Heart right ventricle (tissue), 16 donors: ENCODE results near the gene ZCCHC7. TPM values are rescaled to one million over a fixed set of nuclear protein-coding genes. Genes with fewer than 3 reads are reported as not detected.

Experiments used
- ATAC-seq, 8 donors: fragments of 200-7000 bp; cut with Tn5 transposase; one replicate each; pipeline ENCODE4 v1.9.1; 2020; ENCODE audit warnings: mild to moderate bottlenecking in 8 of 8, moderate library complexity in 8 of 8, moderate number of reproducible peaks in 1 of 8
- DNase-seq, 2 donors: peaks; one replicate each; pipeline ENCODE4 v3.0.0-alpha.2; 2020
- H3K27ac ChIP-seq, 10 donors: fragments of 200-600 bp; sonication (generic) in 2 of 10; one replicate each; pipeline versions ENCODE4 v1.5.0 to v1.8.0; 2020 to 2022; ENCODE audit warnings: mild to moderate bottlenecking in 3 of 10
- H3K27me3 ChIP-seq, 7 donors: fragments of 200-600 bp; one replicate each; pipeline ENCODE4 v1.8.0; 2021 to 2022; ENCODE audit warnings: mild to moderate bottlenecking in 2 of 7
- H3K36me3 ChIP-seq, 9 donors: fragments of 200-600 bp; sonication (generic) in 1 of 9; one replicate each; pipeline versions ENCODE4 v1.5.0 to v1.8.0; 2020 to 2022; ENCODE audit warnings: mild to moderate bottlenecking in 2 of 9
- H3K4me1 ChIP-seq, 9 donors: fragments of 200-600 bp; sonication (generic) in 1 of 9; one replicate each; pipeline versions ENCODE4 v1.5.0 to v1.8.0; 2020 to 2022; ENCODE audit warnings: mild to moderate bottlenecking in 4 of 9
- H3K4me3 ChIP-seq, 10 donors: fragments of 200-600 bp; sonication (generic) in 2 of 10; one replicate each; pipeline versions ENCODE4 v1.5.0 to v1.8.0; 2020 to 2022; ENCODE audit warnings: mild to moderate bottlenecking in 7 of 10, moderate library complexity in 2 of 10
- H3K9me3 ChIP-seq, 11 donors: fragments of 200-600 bp in 10 of 11; sonication (generic) in 2 of 11; one replicate each; pipeline versions ENCODE4 v1.5.0 to v1.8.0; 2013 to 2022; ENCODE audit warnings: mild to moderate bottlenecking in 2 of 11, control low read depth in 1 of 11, moderate library complexity in 1 of 11
- WGBS, 2 donors: extraction: QIAGEN DNeasy Blood & Tissue Kit; methylation state at CpG; one replicate each; pipeline ENCODE4 v1.1.7; 2013; ENCODE audit warnings: inconsistent platforms in 1 of 2; 5-methylcytosine and 5-hydroxymethylcytosine counted together
- intact Hi-C, 10 donors: fragments of 100-400 bp; cut with DNase I; formaldehyde crosslinking; loops; one replicate each; pipeline versions ENCODE4 v1.11.1 to v1.14.2; 2022
- polyA plus RNA-seq, 2 donors: library from polyadenylated mRNA; stranded (reverse); fragments of 200-250 nt; gene quantifications; one replicate each; pipeline ENCODE4 v1.2.3, GENCODE V29; 2013
- total RNA-seq, 10 donors: library from RNA; stranded (reverse); fragmentation: NEBNext Ultra II Directional in 3 of 10; extraction: Animal tissue kit (Norgen Biotek cat#: 25700) in 3 of 10; gene quantifications; one replicate each; pipeline versions ENCODE4 v1.2.1 to v1.2.4, GENCODE V29; 2021 to 2023
- TF ChIP-seq, protein P1 (sequence below), 9 donors: fragments of 200-600 bp; sonication (generic) in 2 of 9; IDR thresholded peaks; one replicate each; pipeline versions ENCODE4 v1.5.0 to v1.8.0; 2021 to 2022; ENCODE audit warnings: antibody characterized with exemption in 9 of 9, mild to moderate bottlenecking in 5 of 9, moderate library complexity in 1 of 9
- donor health status: Arrhythmogenic right ventricular cardiomyopathy.
- donor health status: ischemic (EF 13 %, LVEDD 7.1; RV severe dilation, severe dysfunction).
- donor health status: healthy with polysubstance abuse.
- donor health status: DM: no; HTN: yes; CAD: no.
- donor health status: DM: no; HTN: no; CAD: no.
- donor health status: ischemic (EF 25% LVEDD 6.9; RV normal size, moderate dysfunction).
- donor health status: ischemic (EF 25% LVEDD 5.7; RV mildly dilated, moderate dysfunction).
- donor health status: healthy.
- donor health status: DM: yes; HTN: yes; CAD: no.
- donor health status: Ischemic cardiomyopathy.
- donor health status: ischemic (EF 35%, LVEDD 5.7; RV mildly dilated, moderate dysfunction).
- donor health status: nonischemic (EF 11% LVEDD 7.7; RV severe dilation, severe dysfunction).
- donor health status: DM: yes; HTN: yes; CAD: no.
- donor health status: PGD.
- donor health status: ischemic (EF 29% LVEDD 5.4; RV normal size, mild dysfunction).
- donor health status: nonischemic (EF 23%, LVEDD 6.1; RV moderate dilation, normal function).

ZCCHC7 gene
- total and polyA plus RNA-seq, 12 donors: 4.3 to 11.9 (median 8.9) TPM

DNA sequence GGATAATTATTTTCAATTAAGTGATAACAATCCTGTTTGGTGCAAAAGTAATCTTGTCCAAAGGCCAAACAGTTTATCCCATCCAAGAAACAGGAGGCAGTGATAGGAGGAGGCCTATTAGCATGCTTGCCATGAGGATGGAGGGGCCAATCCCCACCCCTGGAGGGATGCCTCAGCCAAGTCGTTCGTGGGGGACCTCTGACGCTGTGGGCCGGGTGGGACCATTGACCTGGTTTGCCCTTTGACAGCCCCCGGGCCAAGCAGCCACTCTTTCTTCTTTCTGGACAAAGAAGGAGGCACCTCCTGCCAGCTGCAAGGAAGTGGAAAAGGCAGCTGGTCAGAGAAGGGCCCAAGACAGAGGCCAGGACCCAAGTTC lies 262.6 kb downstream of the ZCCHC7 start:
- Histone ChIP-seq H3K27ac (no peak overlapping the region), H3K36me3 (no peaks in the 10 kb centered on the region), H3K4me3 (no peak overlapping the region), H3K27me3 (no peaks in the 10 kb centered on the region), H3K9me3 (no peaks in the 10 kb centered on the region), H3K4me1 (no peaks in the 10 kb centered on the region)
- ATAC-seq: no peak
- WGBS, 2 donors: 43 to 57% methylated on average over 5 of the region's 5 CpGs
- DNase-seq: no peak
- TF ChIP-seq, protein P1, sequence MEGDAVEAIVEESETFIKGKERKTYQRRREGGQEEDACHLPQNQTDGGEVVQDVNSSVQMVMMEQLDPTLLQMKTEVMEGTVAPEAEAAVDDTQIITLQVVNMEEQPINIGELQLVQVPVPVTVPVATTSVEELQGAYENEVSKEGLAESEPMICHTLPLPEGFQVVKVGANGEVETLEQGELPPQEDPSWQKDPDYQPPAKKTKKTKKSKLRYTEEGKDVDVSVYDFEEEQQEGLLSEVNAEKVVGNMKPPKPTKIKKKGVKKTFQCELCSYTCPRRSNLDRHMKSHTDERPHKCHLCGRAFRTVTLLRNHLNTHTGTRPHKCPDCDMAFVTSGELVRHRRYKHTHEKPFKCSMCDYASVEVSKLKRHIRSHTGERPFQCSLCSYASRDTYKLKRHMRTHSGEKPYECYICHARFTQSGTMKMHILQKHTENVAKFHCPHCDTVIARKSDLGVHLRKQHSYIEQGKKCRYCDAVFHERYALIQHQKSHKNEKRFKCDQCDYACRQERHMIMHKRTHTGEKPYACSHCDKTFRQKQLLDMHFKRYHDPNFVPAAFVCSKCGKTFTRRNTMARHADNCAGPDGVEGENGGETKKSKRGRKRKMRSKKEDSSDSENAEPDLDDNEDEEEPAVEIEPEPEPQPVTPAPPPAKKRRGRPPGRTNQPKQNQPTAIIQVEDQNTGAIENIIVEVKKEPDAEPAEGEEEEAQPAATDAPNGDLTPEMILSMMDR (IDR thresholded peaks at IDR 0.05): no peak
- intact Hi-C loops: loop anchor here in 1 of 10 donors (10.0 kb wide), 1 partner anchor 58 kb away; no protein-coding TSS in a partner anchor

DNA sequence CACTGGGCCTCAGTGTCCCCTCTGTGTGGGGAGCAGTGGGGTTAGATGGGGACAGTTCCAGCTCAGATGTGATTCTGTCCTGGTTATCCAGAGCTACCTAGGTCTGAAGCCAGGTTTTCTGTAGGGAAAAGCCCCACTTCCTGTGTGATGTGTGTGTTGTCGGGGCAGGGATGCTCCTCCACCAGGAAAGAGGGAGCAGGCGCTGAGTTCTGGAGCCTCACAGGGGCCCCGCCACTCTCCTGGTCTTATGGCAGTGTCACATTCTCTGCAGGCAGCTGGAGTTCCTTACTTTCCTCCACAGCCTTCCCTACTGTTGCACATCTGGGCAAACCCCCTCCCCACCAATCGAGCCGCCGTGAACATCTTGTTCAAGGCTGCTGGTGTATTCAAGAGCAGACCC lies 263.0 kb downstream of the ZCCHC7 start:
- ATAC-seq: no peak

DNA sequence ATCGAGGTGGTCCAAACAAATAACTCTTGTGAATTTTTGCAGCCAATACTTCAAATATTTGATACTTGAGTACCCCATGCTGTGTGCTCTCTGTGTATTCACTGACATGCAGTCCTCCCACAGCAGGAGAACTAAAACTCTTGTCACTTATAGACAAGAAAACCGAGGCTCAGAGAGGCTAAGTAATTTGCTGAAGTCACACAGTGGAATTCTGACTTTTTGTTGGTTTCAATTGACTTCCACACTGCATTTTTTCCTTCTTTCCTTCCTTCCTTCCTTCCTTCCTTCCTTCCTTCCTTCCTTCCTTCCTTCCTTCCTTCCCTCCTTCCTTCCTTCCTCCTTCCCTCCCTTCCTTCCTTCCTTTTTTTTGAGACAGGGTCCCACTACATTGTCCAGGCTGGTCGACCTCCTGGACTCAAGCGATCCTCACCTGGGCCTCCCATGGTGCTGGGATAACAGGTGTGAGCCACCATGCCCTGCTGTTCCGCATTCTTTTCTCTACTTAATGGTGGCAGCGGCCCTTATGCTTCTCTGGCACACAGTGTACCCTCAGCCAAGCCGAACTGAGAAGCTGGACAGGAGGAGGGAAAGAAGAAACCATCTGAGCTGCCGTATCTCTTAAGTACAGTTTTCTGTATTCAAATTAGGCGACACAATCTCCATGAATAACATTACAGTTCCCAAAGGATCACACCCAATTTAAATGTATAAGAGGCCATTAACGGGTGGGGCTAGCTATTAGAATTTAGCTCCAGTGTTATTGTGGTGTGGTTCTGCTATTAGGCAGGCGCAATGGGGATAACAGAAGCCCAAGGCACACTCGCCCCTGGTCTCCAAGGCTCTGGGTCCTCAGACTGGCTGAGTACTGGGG lies 263.7 kb downstream of the ZCCHC7 start:
- intact Hi-C loops: loop anchor here in 1 of 10 donors (10.0 kb wide), 1 partner anchor 59 kb away; no protein-coding TSS in a partner anchor
- WGBS, 2 donors: 85 to 92% methylated on average over 12 of the region's 12 CpGs
- no peaks in the 10 kb centered on the region for H3K36me3 ChIP-seq

More for the DNA sequence above, 263.0 kb downstream of the ZCCHC7 start:
- H3K27ac ChIP-seq: no peak overlapping the region
- H3K36me3 ChIP-seq: no peaks in the 10 kb centered on the region
- intact Hi-C loops: loop anchor here in 1 of 10 donors (10.0 kb wide), 1 partner anchor 59 kb away; no protein-coding TSS in a partner anchor
- H3K9me3 ChIP-seq: no peaks in the 10 kb centered on the region
- H3K27me3 ChIP-seq: no peaks in the 10 kb centered on the region
- no peak for DNase-seq
- TF ChIP-seq, protein P1 (IDR thresholded peaks at IDR 0.05): no peak
- 74 to 92% methylated on average over 6 of the region's 6 CpGs for WGBS, 2 donors
- no peaks in the 10 kb centered on the region for H3K4me1 ChIP-seq
- no peak overlapping the region for H3K4me3 ChIP-seq

DNA sequence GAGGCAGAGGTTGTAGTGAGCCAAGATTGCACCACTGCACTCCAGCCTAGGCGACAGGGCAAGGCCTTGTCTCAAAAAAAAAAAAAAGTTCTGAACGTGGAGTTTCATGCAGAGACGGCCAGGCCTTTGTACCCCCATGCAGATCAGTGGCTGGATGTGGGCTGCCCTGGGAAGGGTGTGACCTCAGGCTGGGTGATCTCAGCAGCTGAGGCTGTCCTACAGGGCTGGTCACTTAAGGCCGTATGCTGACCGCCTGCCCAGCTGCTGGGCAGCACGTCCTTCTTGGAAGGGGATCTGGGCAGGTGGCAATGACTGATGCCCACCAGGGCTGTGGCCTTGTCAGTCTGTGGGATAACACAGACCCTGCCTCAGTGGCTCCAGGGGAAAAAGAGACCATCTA lies 264.9 kb downstream of the ZCCHC7 start:
- H3K4me3 ChIP-seq: no peak overlapping the region

More for the DNA sequence above, 263.7 kb downstream of the ZCCHC7 start:
- H3K27me3 ChIP-seq: no peaks in the 10 kb centered on the region
- TF ChIP-seq, protein P1 (IDR thresholded peaks at IDR 0.05): no peak
- DNase-seq (no peak), ATAC-seq (no peak)
- no peaks in the 10 kb centered on the region for H3K4me1 ChIP-seq
- H3K4me3 ChIP-seq: no peak overlapping the region
- H3K27ac ChIP-seq: no peak overlapping the region
- H3K9me3 ChIP-seq: no peaks in the 10 kb centered on the region

More for the DNA sequence above, 264.9 kb downstream of the ZCCHC7 start:
- DNase-seq: no peak
- H3K27ac ChIP-seq: no peak overlapping the region
- H3K27me3 ChIP-seq: no peaks in the 10 kb centered on the region
- intact Hi-C loops: loop anchor here in 1 of 10 donors (10.0 kb wide), 1 partner anchor 60 kb away; no protein-coding TSS in a partner anchor
- H3K4me1 ChIP-seq: no peaks in the 10 kb centered on the region
- TF ChIP-seq, protein P1 (IDR thresholded peaks at IDR 0.05): no peak
- no peaks in the 10 kb centered on the region for H3K36me3 ChIP-seq
- no peak for ATAC-seq
- no peaks in the 10 kb centered on the region for H3K9me3 ChIP-seq
- 77 to 89% methylated on average over 6 of the region's 6 CpGs for WGBS, 2 donors
